Measurements from ENCODE around the gene FUCA2. TPM values are rescaled to one million over a fixed set of nuclear protein-coding genes. Genes with fewer than 3 reads are reported as not detected.
"Not testable (repeated sequence)": the region's sequence is repeated elsewhere in the genome, so short reads cannot be mapped to it uniquely, and the experiment has no call there.

Gene FUCA2
- total RNA-seq, 1 donor from 2014 or later, result 36.0 TPM

GRCh38 chr6:143505111-143505510 is 6.4 kb downstream of the FUCA2 start:
- DNase-seq (ENCODE audit: low spot score) (no peak), ATAC-seq (no peak)

GRCh38 chr6:143504369-143504768 is 7.2 kb downstream of the FUCA2 start:
- DNase-seq (ENCODE audit: low spot score) (no peak), ATAC-seq (no peak)

- no peak for ATAC-seq
- no peak for DNase-seq (ENCODE audit: low spot score)
Observed at GRCh38 chr6:143501851-143502250, 9.7 kb downstream of the FUCA2 start.

- ATAC-seq (no peak), DNase-seq (ENCODE audit: low spot score) (no peak)
Observed at GRCh38 chr6:143498428-143498827, 13.1 kb downstream of the FUCA2 start.

- no peak for ATAC-seq
- no peak for DNase-seq (ENCODE audit: low spot score)
Observed at GRCh38 chr6:143496974-143497373, 14.5 kb downstream of the FUCA2 start.

- no peak for ATAC-seq
- DNase-seq (ENCODE audit: low spot score), result no peak
Observed at GRCh38 chr6:143490775-143491174, 20.7 kb downstream of the FUCA2 start.

- ATAC-seq, result no peak
- DNase-seq (ENCODE audit: low spot score), result no peak
Observed at GRCh38 chr6:143490244-143490643, 21.3 kb downstream of the FUCA2 start.

- ATAC-seq, result no peak
- no peak for DNase-seq (ENCODE audit: low spot score)
Observed at GRCh38 chr6:143486752-143487151, 24.8 kb downstream of the FUCA2 start.

GRCh38 chr6:143485967-143486366 is 25.6 kb downstream of the FUCA2 start:
- ATAC-seq (no peak), DNase-seq (ENCODE audit: low spot score) (no peak)

GRCh38 chr6:143482593-143482992 is 28.9 kb downstream of the FUCA2 start:
- no peak for ATAC-seq
- DNase-seq (ENCODE audit: low spot score), result no peak

GRCh38 chr6:143478479-143479062 is 32.9 kb downstream of the FUCA2 start:
- no peak for DNase-seq (ENCODE audit: low spot score)
- no peak for ATAC-seq

- DNase-seq (ENCODE audit: low spot score), result no peak
Observed at GRCh38 chr6:143476545-143476944, 35.0 kb downstream of the FUCA2 start.

GRCh38 chr6:143471822-143472221 is 39.7 kb downstream of the FUCA2 start:
- DNase-seq (ENCODE audit: low spot score) (no peak), ATAC-seq (no peak)

More at GRCh38 chr6:143476545-143476944, 35.0 kb downstream of the FUCA2 start:
- no peak for ATAC-seq

- ATAC-seq; DNase-seq (ENCODE audit: low spot score): not testable (repeated sequence)
Observed at GRCh38 chr6:143468823-143469222, 42.7 kb downstream of the FUCA2 start.

- DNase-seq (ENCODE audit: low spot score) (no peak), ATAC-seq (no peak)
Observed at GRCh38 chr6:143468026-143468425, 43.5 kb downstream of the FUCA2 start.

- DNase-seq (ENCODE audit: low spot score) (no peak), ATAC-seq (no peak)
Observed at GRCh38 chr6:143465546-143465945, 46.0 kb downstream of the FUCA2 start.

- no peak for ATAC-seq
- no peak for DNase-seq (ENCODE audit: low spot score)
Observed at GRCh38 chr6:143457563-143458359, 53.8 kb downstream of the FUCA2 start.

- no peak for ATAC-seq
Observed at GRCh38 chr6:143451531-143451930, 60.0 kb downstream of the FUCA2 start.

GRCh38 chr6:143450453-143451371 is 60.8 kb downstream of the FUCA2 start, which contains the start of the genes ADAT2 and PEX3:
ADAT2 (minus strand) TSS chr6:143450695; CDS start chr6:143450658, 37 bp downstream.
PEX3 (plus strand) TSS chr6:143450805; CDS start chr6:143451043, 238 bp downstream.
- peak; percentile 97 for ATAC-seq
- DNase-seq (ENCODE audit: low spot score), result peak; percentile 94

More at GRCh38 chr6:143451531-143451930, 60.0 kb downstream of the FUCA2 start:
- DNase-seq (ENCODE audit: low spot score), result no peak

GRCh38 chr6:143449714-143450452 is 61.6 kb downstream of the FUCA2 start:
- DNase-seq (ENCODE audit: low spot score), result no peak
- peak; percentile 20 for ATAC-seq

Data from left lobe of liver (tissue), 2 donors.